ENCODE data around the gene ACAN. TPM values are rescaled to one million over a fixed set of nuclear protein-coding genes. Genes with fewer than 3 reads are reported as not detected.

ACAN gene
- total RNA-seq (2013; cell fraction: nucleolus; rRNA removed), result not detected in 2 replicates
- total RNA-seq (2014; rRNA removed), result not detected in 2 replicates
- not detected in 2 replicates for total RNA-seq (2014; rRNA removed; fragmentation: Illumina TruSeq; extraction: Trizol)
- total RNA-seq (2021), result not detected in 2 replicates
- not detected for polyA plus RNA-seq (2011; ENCODE audit: low read depth)
- not detected in 2 replicates for polyA plus RNA-seq (2011; rRNA removed)
- polyA plus RNA-seq (2011; cell fraction: cytosol; rRNA removed), result not detected in 2 replicates
- polyA plus RNA-seq (2011; cell fraction: nucleus; rRNA removed), result not detected in 2 replicates
- not detected in 2 replicates for polyA plus RNA-seq (2012)
- polyA plus RNA-seq (2014; fragmentation: Illumina TruSeq; extraction: Trizol), result not detected in 2 replicates
- polyA plus RNA-seq (2014; fragmentation: Nextera tagmentation; extraction: Ambion mirVana), result not detected
- not detected in 2 replicates for polyA plus RNA-seq (2014; rRNA removed)
- polyA plus RNA-seq (2016; fragmentation: Nextera tagmentation; extraction: Ambion mirVana), result not detected
- not detected in 2 replicates for polyA minus RNA-seq (2011; rRNA and poly(A)+ RNA removed)
- not detected in 2 replicates for polyA minus RNA-seq (2011; cell fraction: cytosol; rRNA and poly(A)+ RNA removed)
- polyA minus RNA-seq (2011; cell fraction: nucleus; rRNA and poly(A)+ RNA removed), result not detected in 2 replicates
- not detected for Bru-seq, nascent RNA
- not detected for BruChase-seq, experiment 1, labeled RNA remaining after a 6-hour chase
- percentile 1 among the genes with signal in this experiment for BruChase-seq, experiment 2, labeled RNA remaining after a 2-hour chase
- long read RNA-seq, experiment 1, result 0 reads
- long read RNA-seq, experiment 2, result 0 reads

GRCh38 chr15:88803241-88803919 lies at the start of gene ACAN:
ACAN (plus strand) TSS chr15:88803436; CDS start chr15:88836207, 32,771 bp downstream.
- WGBS (ENCODE audit: insufficient coverage, insufficient replicate concordance, low lambda C conversion rate, missing lambda C conversion rate), result 18% methylated on average over 38 of the region's 61 CpGs
- ChIA-PET SMC1A (ENCODE audit: uncharacterized antibody, unreplicated experiment) (no interaction called here), CTCF (no interaction called here), RAD21 (ENCODE audit: unreplicated experiment) (no interaction called here), POLR2A (no interaction called here)
- H2AFZ ChIP-seq (ENCODE audit: control insufficient read depth, low read depth, low read length), result no peak within 1 kb of the TSS
- DNase-seq (ENCODE audit: low read depth, low spot score), result no peak
- H3K9ac ChIP-seq (ENCODE audit: control insufficient read depth, insufficient read depth, low read length), result no peak within 1 kb of the TSS
- H3K27me3 ChIP-seq (replicated peaks in 1 of 2; ENCODE audit: control insufficient read depth in 2 of 2, insufficient read depth in 2 of 2, low read length in 1 of 2), result peaks cover 2 to 13% of the 10 kb centered on the region in 2 experiments; a peak in 3 of 4 replicates
- H4K20me1 ChIP-seq (ENCODE audit: control insufficient read depth, insufficient read depth), result no peaks in the 10 kb centered on the region
- H3K4me3 ChIP-seq, result no peak within 1 kb of the TSS
- H3K4me2 ChIP-seq (ENCODE audit: control insufficient read depth, insufficient read depth), result no peak within 1 kb of the TSS
- H3K4me1 ChIP-seq (ENCODE audit: control insufficient read depth, insufficient read depth, low read length), result no peaks in the 10 kb centered on the region
- no peak for ATAC-seq
- H3K79me2 ChIP-seq (ENCODE audit: control insufficient read depth, insufficient read depth, low read length), result no peaks in the 10 kb centered on the region
- BruUV-seq (replicated peaks), result no TSS peak
- in situ Hi-C loops (cut with MboI) (no loop called here), intact Hi-C loops (cut with micrococcal nuclease; ENCODE audit: unreplicated experiment) (no loop called here)
- no peak for FAIRE-seq
- no peak within 1 kb of the TSS for H3K27ac ChIP-seq (ENCODE audit: control insufficient read depth, insufficient read depth)
- TF ChIP-seq MEF2B (IDR thresholded peaks at IDR 0.05; ENCODE audit: partially characterized antibody, poor library complexity, severe bottlenecking) (no peak), E2F8 (IDR thresholded peaks at IDR 0.05; ENCODE audit: low read depth, partially characterized antibody) (no peak), USF1 (IDR thresholded peaks at IDR 0.05; ENCODE audit: borderline replicate concordance, extremely low read length, insufficient read depth, low read depth, low read length) (no peak), YBX1 (IDR thresholded peaks at IDR 0.05) (no peak), PML (IDR thresholded peaks at IDR 0.05; ENCODE audit: low read length) (no peak), PBX3 (IDR thresholded peaks at IDR 0.05; ENCODE audit: insufficient replicate concordance, low read depth, low read length) (no peak), ZZZ3 (IDR thresholded peaks at IDR 0.05; ENCODE audit: control insufficient read depth, insufficient read length, low read depth) (no peak), FOXM1 (IDR thresholded peaks at IDR 0.05; ENCODE audit: low read depth, low read length) (no peak)
- no peaks in the 10 kb centered on the region for H3K9me3 ChIP-seq (replicated peaks; ENCODE audit: control insufficient read depth, insufficient read depth, low read length)
- no peaks in the 10 kb centered on the region for H3K36me3 ChIP-seq (ENCODE audit: control insufficient read depth in 2 of 2, insufficient read depth in 2 of 2, low read length in 1 of 2)

All from GM12878 (cell line).